WTC11 (cell line): Measurements from ENCODE around the gene OR52N2.

Experiments
- ARID4B ChIP-seq: sonication (generic); formaldehyde crosslinking; IDR thresholded peaks from 2 replicates; pipeline ENCODE4 v1.8.0; 2023; ENCODE audit warnings: missing genetic modification reagents, mild to moderate bottlenecking, borderline replicate concordance
- ATF2 ChIP-seq: sonication (generic); formaldehyde crosslinking; IDR thresholded peaks from 2 replicates; pipeline ENCODE4 v1.8.1; 2022; ENCODE audit warnings: low read depth, missing genetic modification reagents, borderline replicate concordance
- ATF3 ChIP-seq: sonication (generic); formaldehyde crosslinking; conservative IDR thresholded peaks from 2 replicates; pipeline ENCODE4 v1.8.1; 2022; ENCODE audit warnings: mild to moderate bottlenecking, missing genetic modification reagents
- CBFB ChIP-seq: sonication (generic); formaldehyde crosslinking; IDR thresholded peaks from 2 replicates; pipeline ENCODE4 v1.8.1; 2022; ENCODE audit warnings: mild to moderate bottlenecking, low read depth, missing genetic modification reagents
- CTCF ChIP-seq: fragments of 200-600 bp; IDR thresholded peaks from 2 replicates; pipeline ENCODE4 v1.8.0; 2022; ENCODE audit warnings: antibody characterized with exemption
- E2F1 ChIP-seq: sonication (generic); formaldehyde crosslinking; IDR thresholded peaks from 2 replicates; pipeline ENCODE4 v1.8.0; 2022; ENCODE audit warnings: mild to moderate bottlenecking, missing genetic modification reagents
- GABPB1 ChIP-seq: sonication (generic); formaldehyde crosslinking; IDR thresholded peaks from 2 replicates; pipeline ENCODE4 v1.8.1; 2023; ENCODE audit warnings: mild to moderate bottlenecking, missing genetic modification reagents
- HMGA2 ChIP-seq: fragments of 250-450 bp; sonication (Bioruptor Pico); IDR thresholded peaks from 2 replicates; pipeline ENCODE4 v1.4.0; 2021; ENCODE audit warnings: mild to moderate bottlenecking, moderate library complexity
- NR2C2 ChIP-seq: sonication (generic); formaldehyde crosslinking; IDR thresholded peaks from 2 replicates; pipeline ENCODE4 v1.8.0; 2022; ENCODE audit warnings: mild to moderate bottlenecking, missing genetic modification reagents
- TEAD4 ChIP-seq: sonication (generic); formaldehyde crosslinking; IDR thresholded peaks from 2 replicates; pipeline ENCODE4 v1.8.0; 2022; ENCODE audit warnings: mild to moderate bottlenecking, missing genetic modification reagents
- ZNF263 ChIP-seq: sonication (generic); formaldehyde crosslinking; IDR thresholded peaks from 2 replicates; pipeline ENCODE4 v1.8.1; 2022; ENCODE audit warnings: low read depth, mild to moderate bottlenecking, moderate library complexity, missing genetic modification reagents

GRCh38 chr11:5841797-5842196, 33.1 kb downstream of the OR52N2 start, which contains the start of gene OR52E6:
- no peak for TF ChIP-seq CTCF
- no peak for TF ChIP-seq HMGA2 (CRISPR knock-in tag)
- TF ChIP-seq ATF3 (CRISPR knock-in tag), result no peak
- TF ChIP-seq ZNF263 (CRISPR knock-in tag), result no peak
- no peak for TF ChIP-seq CBFB (CRISPR knock-in tag)
- TF ChIP-seq ATF2 (CRISPR knock-in tag), result no peak
- TF ChIP-seq NR2C2 (CRISPR knock-in tag), result no peak
- TF ChIP-seq ARID4B (CRISPR knock-in tag), result no peak
- TF ChIP-seq TEAD4 (CRISPR knock-in tag), result no peak
- no peak for TF ChIP-seq E2F1 (CRISPR knock-in tag)
- TF ChIP-seq GABPB1 (CRISPR knock-in tag), result no peak
